Umbilical cord (tissue), 2 donors: ENCODE results near the gene PLCH2. TPM values are rescaled to one million over a fixed set of nuclear protein-coding genes. Genes with fewer than 3 reads are reported as not detected.

Experiments used
- DNase-seq: peaks from one replicate; pipeline ENCODE4 v3.0.0-alpha.2; 2015; ENCODE audit warnings: low spot score
- total RNA-seq: library from RNA; depleted of rRNA; stranded (reverse); fragments of >200 nt; gene quantifications from one replicate; pipeline ENCODE4 v1.2.3, GENCODE V29; 2014; ENCODE audit warnings: low replicate concordance; ENCODE audit not compliant: insufficient read depth

Gene PLCH2
- total RNA-seq, 1 donor from 2014 or later = 11.1 TPM

- DNase-seq = no peak
These were observed 38.0 kb downstream of the PLCH2 start for GRCh38 chr1:2513939-2514652.

DNA sequence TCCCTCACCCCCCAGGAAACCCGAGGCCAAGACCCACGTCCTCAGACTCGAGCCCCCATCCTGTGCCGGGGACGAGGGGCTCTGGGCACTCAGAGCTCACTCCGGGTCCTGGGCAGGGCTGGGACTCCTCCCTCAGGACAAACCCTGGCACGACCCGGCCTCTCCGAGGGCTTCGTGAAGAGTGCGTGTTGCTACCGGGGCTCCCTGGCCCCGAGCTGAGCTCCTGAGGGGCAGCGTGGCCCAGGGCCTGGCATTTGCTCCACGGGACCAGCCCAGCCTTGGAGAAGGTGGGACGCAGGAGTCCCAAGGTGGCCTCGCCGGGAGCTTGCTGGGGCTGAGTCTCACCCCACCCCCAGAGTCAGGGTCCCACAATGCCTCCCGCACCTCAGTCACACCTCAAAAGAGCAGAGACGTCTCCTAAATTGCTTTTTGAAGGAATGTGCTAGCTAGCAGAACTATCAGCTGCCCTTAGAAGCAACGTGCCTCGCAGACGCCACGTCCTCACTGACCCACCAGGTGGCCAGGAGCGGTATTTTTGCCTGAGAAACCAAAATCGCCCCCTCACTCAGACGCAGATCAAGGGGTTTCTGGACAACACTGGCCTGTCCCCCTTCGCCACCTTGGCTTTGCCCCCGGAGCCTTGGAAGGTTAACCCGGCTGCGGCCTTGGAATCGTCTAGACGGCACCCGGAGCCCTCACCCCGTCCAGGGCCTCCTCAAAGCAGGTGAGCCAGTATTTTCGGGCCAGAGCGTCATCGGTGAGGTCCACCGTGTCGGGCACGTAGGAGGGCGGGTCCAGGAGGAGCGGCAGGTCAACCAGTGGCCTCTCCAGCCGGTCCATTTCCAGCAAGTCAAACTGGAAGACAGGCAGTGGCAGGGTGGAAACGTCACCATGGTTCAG is 39.0 kb downstream of the PLCH2 start:
- DNase-seq = no peak

GRCh38 chr1:2515763-2516080 is 39.6 kb downstream of the PLCH2 start:
- DNase-seq = no peak

DNA sequence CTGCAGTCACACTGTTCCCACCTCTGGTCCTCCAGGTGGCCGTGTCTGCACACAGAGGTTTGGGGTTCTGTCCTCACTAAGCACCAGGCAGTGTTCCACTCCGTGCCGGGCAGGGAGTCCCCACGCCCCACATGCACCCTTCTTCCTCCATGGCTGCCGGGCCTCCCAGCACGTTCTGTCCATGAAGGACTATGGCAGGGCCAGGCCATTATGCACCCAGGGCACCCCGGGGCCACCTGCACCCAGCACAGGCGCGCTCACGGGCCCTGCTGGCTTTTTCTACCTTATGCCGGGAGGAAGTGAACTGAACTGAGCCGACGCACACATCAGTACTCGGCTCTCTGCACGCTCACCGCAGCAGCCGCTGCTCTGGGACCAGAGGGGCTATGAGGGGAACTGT is 40.0 kb downstream of the PLCH2 start:
- DNase-seq = no peak

- DNase-seq = no peak
These were observed 40.9 kb downstream of the PLCH2 start for GRCh38 chr1:2516946-2517345.

DNA sequence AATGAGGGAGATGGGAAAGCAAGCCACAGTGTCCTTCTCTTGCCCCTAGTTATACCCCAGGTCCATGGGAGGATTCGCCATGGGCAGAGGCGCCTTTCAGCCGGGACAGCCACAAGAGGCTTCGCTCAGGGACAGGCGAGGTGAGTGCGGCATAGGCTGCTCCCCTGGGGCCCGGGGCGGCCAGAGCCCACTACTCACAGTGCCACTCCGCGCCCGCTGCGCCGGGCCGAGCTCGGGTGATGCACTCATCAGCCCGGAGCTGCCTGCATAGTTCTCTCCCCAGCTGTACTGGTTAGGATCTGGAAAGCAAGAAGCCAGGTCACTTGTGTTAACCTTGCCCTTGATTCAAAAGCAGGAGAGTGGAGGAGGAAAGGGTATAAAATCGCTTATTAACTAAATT is 41.9 kb downstream of the PLCH2 start:
- DNase-seq = no peak

DNA sequence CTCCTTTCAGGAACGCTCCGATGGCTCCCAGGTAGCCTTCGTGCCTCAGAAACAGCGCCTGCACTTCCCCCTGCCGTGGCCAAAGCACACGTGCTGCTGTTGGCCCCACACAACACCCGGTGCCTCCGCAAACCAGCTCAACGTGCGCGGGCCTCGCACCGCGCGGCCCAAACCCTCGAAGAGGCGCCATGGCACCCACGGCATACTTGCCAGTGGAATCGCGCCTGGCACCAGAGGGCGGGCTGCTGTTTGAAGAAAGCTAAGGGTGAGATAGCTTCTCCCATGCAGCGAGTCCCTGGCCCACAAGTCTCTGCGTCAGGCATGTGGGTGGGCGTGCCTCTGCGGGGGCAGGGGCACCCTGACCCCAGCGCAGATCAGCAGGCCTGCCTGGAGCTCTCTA is 42.4 kb downstream of the PLCH2 start:
- no peak for DNase-seq

DNA sequence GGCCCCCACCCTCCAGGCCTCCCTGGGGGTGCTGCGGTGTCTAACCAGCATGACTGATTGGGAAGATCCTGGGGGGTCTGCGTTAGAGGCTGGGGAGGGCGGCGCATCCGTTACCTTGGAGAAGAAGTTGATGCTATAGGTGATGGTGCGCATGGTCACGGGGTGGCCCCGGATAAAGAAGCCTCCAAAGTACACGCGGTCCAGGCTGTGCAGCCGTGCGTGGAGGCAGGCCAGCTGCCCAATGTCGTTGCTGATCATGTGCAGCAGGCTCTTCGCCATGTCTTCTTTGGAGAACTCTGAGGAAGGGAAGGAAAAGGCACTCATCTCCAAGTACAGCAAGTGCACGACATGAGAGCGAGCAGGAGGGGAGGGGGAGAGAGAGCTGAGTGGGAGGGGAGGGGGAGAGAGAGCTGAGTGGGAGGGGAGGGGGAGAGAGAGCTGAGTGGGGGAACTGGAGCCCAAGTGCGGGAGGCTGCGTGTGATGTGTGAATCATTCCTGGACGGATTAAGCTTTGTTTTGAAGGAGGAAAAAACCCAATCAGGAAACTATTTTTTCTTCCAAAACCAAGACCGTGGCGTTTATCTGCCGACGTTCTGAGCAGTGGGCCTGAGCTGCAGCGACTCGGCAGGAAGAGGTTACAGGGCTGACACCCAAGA is 43.1 kb downstream of the PLCH2 start:
- DNase-seq = no peak

DNA sequence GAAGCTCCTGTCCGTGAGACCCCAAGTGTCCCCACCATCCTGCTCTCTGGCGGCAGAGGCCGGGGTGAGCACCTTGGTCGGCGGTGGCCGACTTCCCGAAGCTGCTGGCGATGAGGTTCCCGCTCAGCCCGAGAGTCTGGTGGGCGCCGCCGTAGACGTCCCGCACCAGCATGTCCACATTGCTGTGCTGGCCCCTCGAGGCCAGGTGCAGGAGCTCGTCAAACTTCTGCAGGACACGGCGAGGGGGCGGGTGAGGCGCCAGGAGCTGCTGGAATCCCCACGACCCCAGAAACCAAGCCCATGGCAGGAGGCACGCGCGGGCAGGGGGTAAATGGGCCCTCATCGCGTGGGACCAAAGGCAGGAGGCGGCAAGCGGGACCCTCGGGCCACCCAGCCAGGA is 43.6 kb downstream of the PLCH2 start:
- no peak for DNase-seq

GRCh38 chr1:2520206-2520605 is 44.1 kb downstream of the PLCH2 start:
- no peak for DNase-seq

DNA sequence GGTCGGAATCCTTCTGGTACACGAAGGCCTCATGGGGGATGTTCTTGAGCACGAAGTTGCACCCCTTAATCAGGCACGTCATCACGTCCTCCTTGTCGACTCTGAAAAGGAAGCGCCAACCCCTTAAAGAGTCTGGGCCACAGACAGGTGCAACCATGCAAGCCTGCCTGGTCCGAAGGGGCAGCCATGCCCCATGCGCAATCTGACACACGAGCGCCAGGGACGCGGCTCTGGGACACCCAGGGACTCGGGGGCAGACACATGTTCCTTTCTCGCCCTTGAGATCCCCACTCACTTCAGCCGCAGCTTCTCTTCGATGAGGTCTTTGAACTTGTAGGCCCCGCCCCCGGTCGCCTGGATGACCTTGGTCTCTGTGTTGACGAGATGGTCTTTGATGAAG is 44.7 kb downstream of the PLCH2 start:
- no peak for DNase-seq

DNA sequence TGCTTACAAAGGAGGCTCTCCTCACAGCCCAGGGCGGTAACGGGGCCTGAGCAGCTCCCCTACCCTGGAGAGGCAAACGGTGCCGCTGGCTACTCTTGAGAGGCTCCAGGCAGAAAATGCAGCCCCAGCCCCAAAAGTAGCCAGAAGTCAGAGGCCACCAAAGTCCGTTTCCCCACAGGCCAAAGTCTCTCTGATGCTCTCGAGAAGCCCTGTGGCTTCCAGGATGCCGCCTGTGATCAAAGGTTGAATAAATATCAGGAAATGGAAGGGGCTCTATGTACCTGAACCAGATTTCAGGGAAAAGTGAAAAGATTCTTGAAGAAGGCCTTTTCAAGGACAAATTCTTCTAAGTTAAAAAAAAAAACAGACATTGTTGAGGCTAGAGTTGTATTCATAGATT is 46.1 kb downstream of the PLCH2 start:
- DNase-seq = no peak

DNA sequence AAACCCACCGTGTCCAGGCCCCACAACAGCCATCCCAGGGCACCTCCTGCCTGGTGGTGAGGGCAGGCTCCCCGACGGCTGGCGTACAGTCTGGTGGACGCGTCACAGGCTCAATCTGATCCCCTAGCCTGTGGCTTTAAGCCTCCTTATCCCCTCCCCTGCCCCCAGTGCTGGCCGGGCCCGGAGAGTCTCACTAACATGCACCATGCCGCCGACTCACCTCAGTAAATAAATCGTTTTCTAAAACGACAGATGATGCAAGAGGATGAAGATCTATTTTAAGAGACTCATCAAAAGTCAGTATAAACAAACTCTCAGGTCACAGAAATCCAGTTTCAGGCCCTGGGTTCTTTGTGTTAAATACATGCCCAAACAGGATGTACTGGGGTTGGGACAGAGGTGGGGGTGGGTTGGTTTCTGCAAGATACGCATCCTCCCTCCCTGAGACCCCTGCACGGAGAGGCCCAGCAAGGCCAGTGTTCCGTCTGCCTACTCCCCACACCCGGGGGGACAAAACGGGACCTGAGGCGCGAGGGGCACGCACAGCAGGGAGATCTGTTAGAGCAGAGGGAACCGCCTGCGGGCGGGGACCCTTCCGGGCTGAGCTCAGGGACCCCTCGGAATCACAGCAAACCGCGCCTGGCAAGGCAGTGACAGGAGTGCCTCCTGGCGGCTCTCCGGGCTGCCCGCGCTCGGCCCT is 47.3 kb downstream of the PLCH2 start:
- DNase-seq = no peak

DNA sequence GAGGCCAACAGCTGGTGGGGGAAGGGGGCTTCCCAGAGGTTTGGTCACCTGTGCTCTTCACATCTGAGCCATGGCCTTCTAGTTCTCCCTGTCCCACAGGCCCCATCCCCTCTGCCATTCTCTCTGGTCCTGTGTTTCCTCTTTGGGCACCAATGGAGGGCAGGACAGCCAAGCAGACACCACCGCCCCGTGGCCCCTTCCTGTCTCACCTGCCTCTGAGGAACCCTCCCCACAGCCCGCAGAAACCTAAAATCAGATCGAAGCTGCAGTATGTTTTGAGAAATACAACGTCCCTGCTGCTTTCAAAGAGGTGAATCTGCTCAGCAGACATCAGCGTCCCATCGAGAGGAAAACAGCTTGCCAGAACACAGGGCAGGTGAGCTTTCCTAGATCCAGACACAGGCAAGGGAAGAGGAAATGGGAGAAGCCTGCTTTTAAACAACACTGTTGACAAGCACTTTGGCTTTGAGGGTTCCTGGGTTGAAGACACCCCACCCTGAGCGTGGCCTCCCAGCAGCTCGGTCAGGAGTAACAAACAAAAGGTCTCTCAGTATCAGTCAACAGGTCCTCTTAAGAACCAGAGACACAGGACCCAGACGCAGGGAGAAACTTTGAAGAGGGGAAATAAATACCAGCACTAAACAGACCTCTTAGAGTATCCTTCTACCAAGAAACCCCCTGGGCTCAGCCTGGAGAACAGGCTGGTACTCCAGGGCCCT is 48.0 kb downstream of the PLCH2 start:
- no peak for DNase-seq

- no peak for DNase-seq
These were observed 49.5 kb downstream of the PLCH2 start for GRCh38 chr1:2525572-2525919.

GRCh38 chr1:2525920-2526823 is 50.1 kb downstream of the PLCH2 start, which contains the start of gene PANK4:
PANK4 (minus strand) TSS chr1:2526596; CDS start chr1:2526587, 9 bp downstream.
- DNase-seq = peak; percentile 95

- peak; percentile 66 for DNase-seq
These were observed 50.9 kb downstream of the PLCH2 start for GRCh38 chr1:2526824-2527555.

GRCh38 chr1:2527556-2527860 is 51.4 kb downstream of the PLCH2 start:
- DNase-seq = no peak

DNA sequence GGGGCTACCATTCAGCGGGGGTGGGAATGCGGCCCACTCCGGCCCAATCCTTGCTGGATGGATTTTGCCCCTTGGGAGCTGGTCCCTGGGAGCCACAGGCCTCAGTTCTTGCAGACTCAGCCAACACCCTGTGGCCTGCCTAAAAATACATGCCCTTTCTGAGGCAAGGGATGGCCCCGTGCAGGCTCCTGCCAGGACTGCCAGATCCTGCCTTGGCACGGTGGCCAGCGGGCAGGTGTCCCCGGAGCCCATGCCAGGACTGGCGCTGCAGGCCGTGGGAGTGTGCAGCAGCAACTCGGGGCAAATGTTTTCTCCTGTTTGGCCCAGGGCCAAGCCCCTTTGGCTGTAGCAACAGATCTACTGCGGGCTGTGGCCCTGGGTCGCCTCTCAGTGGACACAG is 51.9 kb downstream of the PLCH2 start:
- DNase-seq = no peak

GRCh38 chr1:2528611-2528965 is 52.5 kb downstream of the PLCH2 start:
- DNase-seq = no peak
